ENCODE measurements around the gene KLF11.

GRCh38 chr2:10075571-10076209 is 32.3 kb downstream of the KLF11 start:
- TF ChIP-seq POLR2AphosphoS5 (IDR thresholded peaks at IDR 0.05) (no peak), CTCF (IDR thresholded peaks at IDR 0.05) (no peak), POLR2A (IDR thresholded peaks at IDR 0.05) (no peak)

Measured in stomach (tissue), 4 donors.